HepG2 (cell line): Measurements from ENCODE around the gene LATS2. TPM values are rescaled to one million over a fixed set of nuclear protein-coding genes. Genes with fewer than 3 reads are reported as not detected.

Experiments used
- CBX1 ChIP-seq: IDR thresholded peaks from one replicate; pipeline ENCODE4 v1.6.1; 2016; ENCODE audit warnings: antibody characterized with exemption, low read depth
- EP300 ChIP-seq, 3 experiments: sonication (generic) in 1 of 3; formaldehyde crosslinking in 1 of 3; IDR thresholded peaks; 2 replicates each; pipeline versions ENCODE4 v1.5.1 to v1.6.1; 2011 to 2020; ENCODE audit warnings: low read depth in 2 of 3, low read length in 2 of 3, borderline replicate concordance in 1 of 3, improper control_type of control experiment in 1 of 3, mild to moderate bottlenecking in 1 of 3, missing genetic modification reagents in 1 of 3, moderate library complexity in 1 of 3
- FOSL2 ChIP-seq: sonication (generic); formaldehyde crosslinking; IDR thresholded peaks from 2 replicates; pipeline ENCODE4 v1.4.0; 2020; ENCODE audit warnings: missing genetic modification reagents
- HOXA3 ChIP-seq: sonication (generic); formaldehyde crosslinking; IDR thresholded peaks from 2 replicates; pipeline ENCODE4 v1.5.0; 2020; ENCODE audit warnings: missing genetic modification reagents
- KMT2A ChIP-seq: sonication (generic); formaldehyde crosslinking; IDR thresholded peaks from 2 replicates; pipeline ENCODE4 v1.4.0; 2020; ENCODE audit warnings: missing genetic modification reagents
- NBN ChIP-seq: fragments of 450-650 bp; conservative IDR thresholded peaks from 2 replicates; pipeline ENCODE4 v1.6.1; 2017
- NFRKB ChIP-seq: fragments of 450-650 bp; IDR thresholded peaks from 2 replicates; pipeline ENCODE4 v1.6.1; 2017
- RBM39 ChIP-seq: fragments of 200-400 bp; formaldehyde crosslinking; IDR thresholded peaks from one replicate; pipeline ENCODE4 v1.6.1; 2018; ENCODE audit warnings: antibody characterized with exemption, mild to moderate bottlenecking, low read depth, low read length; ENCODE audit not compliant: poor library complexity, severe bottlenecking
- SP1 ChIP-seq, 2 experiments: fragments of 450-650 bp in 1 of 2; sonication (generic) in 1 of 2; formaldehyde crosslinking in 1 of 2; IDR thresholded peaks; 2 replicates each; pipeline versions ENCODE4 v1.4.0 to v1.6.1; 2016 to 2020; ENCODE audit warnings: missing genetic modification reagents in 1 of 2
- ZNF10 ChIP-seq: sonication (generic); formaldehyde crosslinking; IDR thresholded peaks from 2 replicates; pipeline ENCODE4 v1.4.0; 2020; ENCODE audit warnings: mild to moderate bottlenecking, low read depth, missing genetic modification reagents, borderline replicate concordance
- ZNF235 ChIP-seq: sonication (generic); formaldehyde crosslinking; IDR thresholded peaks from 2 replicates; pipeline ENCODE4 v1.8.1; 2023; ENCODE audit warnings: mild to moderate bottlenecking, missing genetic modification reagents, borderline replicate concordance
- ZNF703 ChIP-seq: sonication (generic); formaldehyde crosslinking; IDR thresholded peaks from 2 replicates; pipeline ENCODE4 v1.5.1; 2020; ENCODE audit warnings: missing genetic modification reagents, mild to moderate bottlenecking, moderate library complexity, borderline replicate concordance
- polyA plus RNA-seq, 8 experiments: library from polyadenylated mRNA; depleted of rRNA in 3 of 8; stranded (reverse) in 7 of 8; unstranded in 1 of 8; fragments of >200 nt; fragmentation: Illumina TruSeq in 4 of 8; extraction: Trizol in 4 of 8; gene quantifications; 2 replicates each; pipeline versions ENCODE4 v1.2.1 to v1.2.3, GENCODE V29; 2011 to 2016; ENCODE audit warnings: low read depth in 4 of 8, missing spikeins in 1 of 8, mixed read lengths in 1 of 8; ENCODE audit not compliant: insufficient read depth in 1 of 8
- total RNA-seq, 5 experiments: library from RNA; depleted of rRNA; stranded (reverse); fragments of >200 nt; fragmentation: Illumina TruSeq; extraction: Trizol; gene quantifications; 2 replicates each; pipeline ENCODE4 v1.2.3, GENCODE V29; 2016; ENCODE audit warnings: low read depth in 1 of 5
- TF ChIP-seq, protein P1 (sequence below): sonication (generic); formaldehyde crosslinking; IDR thresholded peaks from 2 replicates; pipeline ENCODE4 v1.4.0; 2020; ENCODE audit warnings: missing genetic modification reagents
- TF ChIP-seq, protein P2 (sequence below), 2 experiments: IDR thresholded peaks; 2 replicates each; pipeline ENCODE4 v1.6.1; 2011 to 2012; ENCODE audit warnings: low read length in 2 of 2, borderline replicate concordance in 1 of 2, low read depth in 1 of 2, mild to moderate bottlenecking in 1 of 2, moderate library complexity in 1 of 2
- TF ChIP-seq, protein P3 (sequence below): sonication (generic); formaldehyde crosslinking; IDR thresholded peaks from 2 replicates; pipeline ENCODE4 v1.4.0; 2020; ENCODE audit warnings: missing genetic modification reagents

LATS2 gene
- total and polyA plus RNA-seq, 2 of the 13 experiments (the other 11 are each of a cell fraction or from before 2014, with no cell fraction given) = 7.3 to 8.5 TPM

DNA sequence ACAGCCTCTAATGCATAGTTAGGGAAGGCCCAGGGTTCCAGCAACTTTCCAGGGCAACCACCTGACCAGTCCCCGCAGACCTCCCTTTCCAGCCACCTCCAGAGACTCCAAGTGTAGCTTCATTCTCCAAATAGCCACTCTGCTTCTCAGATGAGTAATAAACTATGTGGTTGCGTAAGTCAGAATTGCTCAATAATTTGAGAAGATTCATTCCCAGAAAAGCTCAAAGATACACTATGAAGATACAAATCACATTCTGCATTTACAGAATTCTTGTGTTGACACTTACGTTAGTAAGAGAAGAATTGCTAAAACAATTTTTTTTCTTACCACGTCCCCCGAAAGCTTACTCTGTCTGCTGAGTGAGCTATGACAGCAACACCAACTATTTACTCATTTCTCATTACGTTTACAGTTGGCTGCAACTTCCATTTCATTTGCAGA lies 8.2 kb upstream of the LATS2 start (continued):
- TF ChIP-seq, protein P1, sequence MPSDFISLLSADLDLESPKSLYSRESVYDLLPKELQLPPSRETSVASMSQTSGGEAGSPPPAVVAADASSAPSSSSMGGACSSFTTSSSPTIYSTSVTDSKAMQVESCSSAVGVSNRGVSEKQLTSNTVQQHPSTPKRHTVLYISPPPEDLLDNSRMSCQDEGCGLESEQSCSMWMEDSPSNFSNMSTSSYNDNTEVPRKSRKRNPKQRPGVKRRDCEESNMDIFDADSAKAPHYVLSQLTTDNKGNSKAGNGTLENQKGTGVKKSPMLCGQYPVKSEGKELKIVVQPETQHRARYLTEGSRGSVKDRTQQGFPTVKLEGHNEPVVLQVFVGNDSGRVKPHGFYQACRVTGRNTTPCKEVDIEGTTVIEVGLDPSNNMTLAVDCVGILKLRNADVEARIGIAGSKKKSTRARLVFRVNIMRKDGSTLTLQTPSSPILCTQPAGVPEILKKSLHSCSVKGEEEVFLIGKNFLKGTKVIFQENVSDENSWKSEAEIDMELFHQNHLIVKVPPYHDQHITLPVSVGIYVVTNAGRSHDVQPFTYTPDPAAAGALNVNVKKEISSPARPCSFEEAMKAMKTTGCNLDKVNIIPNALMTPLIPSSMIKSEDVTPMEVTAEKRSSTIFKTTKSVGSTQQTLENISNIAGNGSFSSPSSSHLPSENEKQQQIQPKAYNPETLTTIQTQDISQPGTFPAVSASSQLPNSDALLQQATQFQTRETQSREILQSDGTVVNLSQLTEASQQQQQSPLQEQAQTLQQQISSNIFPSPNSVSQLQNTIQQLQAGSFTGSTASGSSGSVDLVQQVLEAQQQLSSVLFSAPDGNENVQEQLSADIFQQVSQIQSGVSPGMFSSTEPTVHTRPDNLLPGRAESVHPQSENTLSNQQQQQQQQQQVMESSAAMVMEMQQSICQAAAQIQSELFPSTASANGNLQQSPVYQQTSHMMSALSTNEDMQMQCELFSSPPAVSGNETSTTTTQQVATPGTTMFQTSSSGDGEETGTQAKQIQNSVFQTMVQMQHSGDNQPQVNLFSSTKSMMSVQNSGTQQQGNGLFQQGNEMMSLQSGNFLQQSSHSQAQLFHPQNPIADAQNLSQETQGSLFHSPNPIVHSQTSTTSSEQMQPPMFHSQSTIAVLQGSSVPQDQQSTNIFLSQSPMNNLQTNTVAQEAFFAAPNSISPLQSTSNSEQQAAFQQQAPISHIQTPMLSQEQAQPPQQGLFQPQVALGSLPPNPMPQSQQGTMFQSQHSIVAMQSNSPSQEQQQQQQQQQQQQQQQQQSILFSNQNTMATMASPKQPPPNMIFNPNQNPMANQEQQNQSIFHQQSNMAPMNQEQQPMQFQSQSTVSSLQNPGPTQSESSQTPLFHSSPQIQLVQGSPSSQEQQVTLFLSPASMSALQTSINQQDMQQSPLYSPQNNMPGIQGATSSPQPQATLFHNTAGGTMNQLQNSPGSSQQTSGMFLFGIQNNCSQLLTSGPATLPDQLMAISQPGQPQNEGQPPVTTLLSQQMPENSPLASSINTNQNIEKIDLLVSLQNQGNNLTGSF (CRISPR knock-in tag) = no peak
- TF ChIP-seq ZNF703 = no peak
- TF ChIP-seq ZNF10 = no peak
- TF ChIP-seq ZNF235 (CRISPR knock-in tag) = no peak
- no peak for TF ChIP-seq RBM39
- TF ChIP-seq, protein P2, sequence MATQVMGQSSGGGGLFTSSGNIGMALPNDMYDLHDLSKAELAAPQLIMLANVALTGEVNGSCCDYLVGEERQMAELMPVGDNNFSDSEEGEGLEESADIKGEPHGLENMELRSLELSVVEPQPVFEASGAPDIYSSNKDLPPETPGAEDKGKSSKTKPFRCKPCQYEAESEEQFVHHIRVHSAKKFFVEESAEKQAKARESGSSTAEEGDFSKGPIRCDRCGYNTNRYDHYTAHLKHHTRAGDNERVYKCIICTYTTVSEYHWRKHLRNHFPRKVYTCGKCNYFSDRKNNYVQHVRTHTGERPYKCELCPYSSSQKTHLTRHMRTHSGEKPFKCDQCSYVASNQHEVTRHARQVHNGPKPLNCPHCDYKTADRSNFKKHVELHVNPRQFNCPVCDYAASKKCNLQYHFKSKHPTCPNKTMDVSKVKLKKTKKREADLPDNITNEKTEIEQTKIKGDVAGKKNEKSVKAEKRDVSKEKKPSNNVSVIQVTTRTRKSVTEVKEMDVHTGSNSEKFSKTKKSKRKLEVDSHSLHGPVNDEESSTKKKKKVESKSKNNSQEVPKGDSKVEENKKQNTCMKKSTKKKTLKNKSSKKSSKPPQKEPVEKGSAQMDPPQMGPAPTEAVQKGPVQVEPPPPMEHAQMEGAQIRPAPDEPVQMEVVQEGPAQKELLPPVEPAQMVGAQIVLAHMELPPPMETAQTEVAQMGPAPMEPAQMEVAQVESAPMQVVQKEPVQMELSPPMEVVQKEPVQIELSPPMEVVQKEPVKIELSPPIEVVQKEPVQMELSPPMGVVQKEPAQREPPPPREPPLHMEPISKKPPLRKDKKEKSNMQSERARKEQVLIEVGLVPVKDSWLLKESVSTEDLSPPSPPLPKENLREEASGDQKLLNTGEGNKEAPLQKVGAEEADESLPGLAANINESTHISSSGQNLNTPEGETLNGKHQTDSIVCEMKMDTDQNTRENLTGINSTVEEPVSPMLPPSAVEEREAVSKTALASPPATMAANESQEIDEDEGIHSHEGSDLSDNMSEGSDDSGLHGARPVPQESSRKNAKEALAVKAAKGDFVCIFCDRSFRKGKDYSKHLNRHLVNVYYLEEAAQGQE (IDR thresholded peaks at IDR 0.05; ENCODE audit: borderline replicate concordance in 1 of 2, low read depth in 1 of 2, low read length in 2 of 2) = no peak
- no peak for TF ChIP-seq NBN
- TF ChIP-seq HOXA3 (CRISPR knock-in tag) = no peak
- TF ChIP-seq EP300 (IDR thresholded peaks at IDR 0.05; ENCODE audit: low read depth in 2 of 2, low read length in 2 of 2) = peak in 1 of 2 experiments; percentile 34; a peak in 1 of 4 replicates
- TF ChIP-seq EP300 (CRISPR knock-in tag; IDR thresholded peaks at IDR 0.05; ENCODE audit: borderline replicate concordance) = no peak
- TF ChIP-seq, protein P3, sequence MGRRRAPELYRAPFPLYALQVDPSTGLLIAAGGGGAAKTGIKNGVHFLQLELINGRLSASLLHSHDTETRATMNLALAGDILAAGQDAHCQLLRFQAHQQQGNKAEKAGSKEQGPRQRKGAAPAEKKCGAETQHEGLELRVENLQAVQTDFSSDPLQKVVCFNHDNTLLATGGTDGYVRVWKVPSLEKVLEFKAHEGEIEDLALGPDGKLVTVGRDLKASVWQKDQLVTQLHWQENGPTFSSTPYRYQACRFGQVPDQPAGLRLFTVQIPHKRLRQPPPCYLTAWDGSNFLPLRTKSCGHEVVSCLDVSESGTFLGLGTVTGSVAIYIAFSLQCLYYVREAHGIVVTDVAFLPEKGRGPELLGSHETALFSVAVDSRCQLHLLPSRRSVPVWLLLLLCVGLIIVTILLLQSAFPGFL (CRISPR knock-in tag) = no peak
- TF ChIP-seq SP1 (IDR thresholded peaks at IDR 0.05) = no peak
- no peak for TF ChIP-seq SP1 (CRISPR knock-in tag; IDR thresholded peaks at IDR 0.05)
- TF ChIP-seq NFRKB = no peak
- TF ChIP-seq CBX1 = no peak
- TF ChIP-seq KMT2A (CRISPR knock-in tag) = no peak
- peak; percentile 78 for TF ChIP-seq FOSL2
